GM12872 (cell line): ENCODE measurements around the gene NID2.

Experiments
- TF ChIP-seq, protein P1 (sequence below): IDR thresholded peaks from 3 replicates; pipeline ENCODE4 v1.5.1; 2011; ENCODE audit warnings: low read depth, mild to moderate bottlenecking, low read length, moderate library complexity; ENCODE audit not compliant: insufficient read depth

The NID2 gene

DNA sequence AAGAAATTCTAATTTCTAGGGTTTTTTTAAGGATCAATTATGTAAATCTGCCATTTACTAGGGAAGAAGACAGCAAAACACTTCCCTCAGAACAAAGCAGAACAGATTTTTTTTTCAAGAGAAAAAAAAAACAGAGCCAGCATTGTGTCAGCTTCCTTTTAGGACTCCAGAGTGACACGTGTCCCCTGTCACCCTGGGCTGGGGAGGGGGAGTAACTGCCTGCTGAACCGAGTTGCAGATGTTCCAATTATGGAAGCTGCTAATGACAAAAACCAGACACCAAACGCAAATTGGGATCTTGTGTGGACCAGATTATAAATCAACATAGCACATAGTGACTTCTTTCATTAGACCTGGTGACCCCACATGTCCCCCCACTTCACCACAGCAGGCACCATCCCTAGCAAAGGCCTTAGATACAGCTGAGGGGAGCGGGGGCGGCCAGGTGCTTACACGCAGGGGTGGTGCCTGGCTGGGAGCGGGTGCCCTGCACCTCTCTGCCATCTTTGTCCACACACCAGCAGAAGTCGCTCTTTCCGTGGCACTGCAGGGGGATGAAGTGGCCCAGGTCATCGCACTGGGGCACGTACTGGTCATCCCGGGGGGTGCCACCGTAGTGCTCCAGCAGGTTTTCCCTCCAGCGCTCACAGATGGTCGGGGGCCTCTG, 54.1 kb downstream of the NID2 start:
- TF ChIP-seq, protein P1, sequence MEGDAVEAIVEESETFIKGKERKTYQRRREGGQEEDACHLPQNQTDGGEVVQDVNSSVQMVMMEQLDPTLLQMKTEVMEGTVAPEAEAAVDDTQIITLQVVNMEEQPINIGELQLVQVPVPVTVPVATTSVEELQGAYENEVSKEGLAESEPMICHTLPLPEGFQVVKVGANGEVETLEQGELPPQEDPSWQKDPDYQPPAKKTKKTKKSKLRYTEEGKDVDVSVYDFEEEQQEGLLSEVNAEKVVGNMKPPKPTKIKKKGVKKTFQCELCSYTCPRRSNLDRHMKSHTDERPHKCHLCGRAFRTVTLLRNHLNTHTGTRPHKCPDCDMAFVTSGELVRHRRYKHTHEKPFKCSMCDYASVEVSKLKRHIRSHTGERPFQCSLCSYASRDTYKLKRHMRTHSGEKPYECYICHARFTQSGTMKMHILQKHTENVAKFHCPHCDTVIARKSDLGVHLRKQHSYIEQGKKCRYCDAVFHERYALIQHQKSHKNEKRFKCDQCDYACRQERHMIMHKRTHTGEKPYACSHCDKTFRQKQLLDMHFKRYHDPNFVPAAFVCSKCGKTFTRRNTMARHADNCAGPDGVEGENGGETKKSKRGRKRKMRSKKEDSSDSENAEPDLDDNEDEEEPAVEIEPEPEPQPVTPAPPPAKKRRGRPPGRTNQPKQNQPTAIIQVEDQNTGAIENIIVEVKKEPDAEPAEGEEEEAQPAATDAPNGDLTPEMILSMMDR = no peak

DNA sequence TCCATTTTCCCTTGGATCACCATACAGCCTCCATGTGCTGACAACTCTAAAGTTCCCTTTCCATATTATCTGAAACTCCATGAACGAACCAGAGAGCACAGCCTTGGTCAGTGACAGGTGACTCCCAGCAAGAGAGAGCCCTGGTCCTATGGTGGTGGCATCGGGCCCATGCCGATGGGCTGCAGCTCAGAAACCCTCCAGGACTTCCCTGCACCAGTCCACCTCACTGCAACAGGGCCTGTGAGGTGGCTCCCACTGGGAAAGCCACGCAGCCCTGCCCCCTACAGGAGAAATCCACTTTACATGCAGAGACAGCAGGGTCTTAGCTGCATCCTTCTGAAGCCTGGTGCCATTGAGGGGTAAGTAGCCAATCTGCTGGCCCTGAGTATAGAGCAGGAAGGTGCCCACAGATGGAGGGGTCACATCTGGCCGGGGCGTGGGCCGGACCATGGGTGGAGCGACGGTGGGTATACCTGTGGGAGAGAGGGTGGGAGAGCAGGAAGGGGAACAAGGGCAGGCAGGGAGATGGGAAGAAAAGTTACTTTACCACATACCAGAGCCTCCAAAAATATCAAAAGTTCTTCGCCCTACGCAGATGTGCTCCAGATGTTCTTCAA, 54.8 kb downstream of the NID2 start:
- TF ChIP-seq, protein P1 = peak; percentile 46

DNA sequence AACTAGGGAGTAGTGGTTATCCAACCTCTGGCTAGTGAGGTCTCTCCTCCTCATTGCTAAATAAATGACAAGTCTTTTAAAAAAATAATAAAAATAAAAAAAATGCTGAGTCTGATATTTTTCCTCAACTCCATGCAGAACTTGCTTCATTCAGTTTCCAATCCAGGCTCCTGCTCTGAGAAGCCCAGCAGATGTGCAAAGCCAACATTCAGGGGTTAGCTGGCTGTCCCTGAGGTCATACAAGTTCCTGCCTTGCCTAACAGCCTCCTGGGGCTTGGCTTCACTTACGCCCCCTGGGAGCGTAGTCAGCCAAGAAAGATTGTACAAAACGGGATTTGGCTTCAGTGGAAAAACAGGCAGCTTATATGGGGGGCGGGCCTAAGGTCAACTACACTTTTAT, 56.2 kb downstream of the NID2 start:
- TF ChIP-seq, protein P1 = no peak

DNA sequence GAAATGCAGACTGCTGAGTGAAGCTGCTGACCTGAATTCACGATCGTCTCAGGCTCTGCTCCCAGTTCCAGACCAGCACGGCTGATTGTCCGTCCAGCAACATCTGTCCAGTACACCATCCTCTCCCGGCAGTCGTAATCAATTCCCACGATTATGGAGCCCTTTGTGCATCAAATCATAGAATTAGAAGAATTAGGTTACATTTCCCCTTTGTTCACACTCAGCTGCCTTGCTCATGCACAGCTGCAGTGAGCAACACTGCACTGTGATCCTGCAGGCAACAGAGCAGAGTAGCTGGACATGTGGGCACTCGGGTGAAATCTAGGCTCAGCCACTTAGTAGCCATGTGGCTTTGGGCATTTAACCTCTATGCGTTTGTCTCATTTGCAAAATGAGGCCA, 57.3 kb downstream of the NID2 start:
- TF ChIP-seq, protein P1 = no peak

DNA sequence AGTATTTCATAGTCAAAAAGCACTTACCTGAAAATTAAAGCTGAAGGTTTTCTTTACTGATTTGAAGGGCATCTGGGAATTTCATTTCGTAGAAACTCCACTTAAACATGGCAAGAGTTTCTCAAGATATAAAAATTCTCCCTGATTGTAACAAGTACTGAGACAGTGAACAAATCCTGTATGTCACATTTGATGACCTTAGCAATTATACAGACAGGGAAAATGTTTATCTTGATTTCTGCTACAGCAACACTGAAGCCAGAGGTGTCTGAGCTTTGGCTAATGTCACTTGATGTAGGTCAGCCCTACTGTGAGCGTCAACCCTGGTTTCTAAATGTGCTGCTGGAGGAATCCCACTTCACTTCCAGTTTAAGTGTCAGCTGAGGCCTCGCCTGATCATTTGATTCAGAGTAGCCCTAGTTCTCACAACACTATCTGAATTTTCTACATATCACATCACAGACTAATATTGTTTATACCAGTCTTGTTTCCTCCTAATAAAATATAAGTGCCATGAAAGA, 58.6 kb downstream of the NID2 start:
- TF ChIP-seq, protein P1 = no peak

DNA sequence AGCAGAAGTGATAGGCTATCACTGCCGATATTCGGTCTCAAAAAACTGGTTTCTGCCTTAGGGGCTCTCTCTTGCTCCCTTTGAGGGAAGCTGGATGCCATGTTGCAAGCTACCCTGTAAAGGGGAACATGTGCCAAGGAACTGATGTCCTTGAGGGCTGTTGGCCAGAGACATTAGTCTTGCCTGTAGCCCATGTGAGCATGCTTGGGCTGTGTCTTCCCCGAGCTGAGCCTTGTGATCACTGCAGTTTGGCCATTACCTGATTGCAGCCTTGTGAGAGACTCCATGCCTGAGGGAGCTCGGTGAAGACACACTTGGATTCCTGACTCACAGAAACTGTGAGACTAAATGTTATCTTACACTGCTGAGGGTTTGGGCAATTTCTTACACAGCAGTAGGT, 60.7 kb downstream of the NID2 start:
- TF ChIP-seq, protein P1 = no peak

DNA sequence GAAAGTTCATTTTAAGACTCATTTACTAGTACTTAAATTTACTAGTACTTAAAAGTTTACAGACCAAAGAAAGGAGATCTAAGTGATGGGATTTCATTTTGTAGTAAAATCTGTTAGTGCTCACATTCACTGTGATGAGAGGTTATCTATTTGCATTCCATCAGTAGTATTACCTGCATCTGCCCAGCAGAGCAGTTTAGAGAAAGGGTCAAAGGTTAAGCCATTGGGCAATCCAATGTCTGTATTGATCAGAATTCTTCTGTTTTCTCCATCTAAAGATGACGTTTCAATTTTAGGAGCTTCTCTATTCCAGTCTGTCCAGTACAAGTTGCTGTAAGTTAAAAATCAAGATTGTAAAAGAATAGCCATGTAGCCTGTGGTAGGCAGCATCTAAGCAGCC, 61.2 kb downstream of the NID2 start:
- TF ChIP-seq, protein P1 = no peak
